HG02970 (cell line): ENCODE measurements around the gene KRTAP2-3.
"Not testable (repeated sequence)": the region's sequence is repeated elsewhere in the genome, so short reads cannot be mapped to it uniquely, and the experiment has no call there.

Source experiments
- ATAC-seq: cut with Tn5 transposase; IDR thresholded peaks from one replicate; pipeline ENCODE4 v1.9.1; 2021; ENCODE audit warnings: mild to moderate bottlenecking, moderate library complexity, moderate number of reproducible peaks; ENCODE audit not compliant: unreplicated experiment, low FRiP score

The KRTAP2-3 gene, protein sequence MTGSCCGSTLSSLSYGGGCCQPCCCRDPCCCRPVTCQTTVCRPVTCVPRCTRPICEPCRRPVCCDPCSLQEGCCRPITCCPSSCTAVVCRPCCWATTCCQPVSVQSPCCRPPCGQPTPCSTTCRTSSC

DNA sequence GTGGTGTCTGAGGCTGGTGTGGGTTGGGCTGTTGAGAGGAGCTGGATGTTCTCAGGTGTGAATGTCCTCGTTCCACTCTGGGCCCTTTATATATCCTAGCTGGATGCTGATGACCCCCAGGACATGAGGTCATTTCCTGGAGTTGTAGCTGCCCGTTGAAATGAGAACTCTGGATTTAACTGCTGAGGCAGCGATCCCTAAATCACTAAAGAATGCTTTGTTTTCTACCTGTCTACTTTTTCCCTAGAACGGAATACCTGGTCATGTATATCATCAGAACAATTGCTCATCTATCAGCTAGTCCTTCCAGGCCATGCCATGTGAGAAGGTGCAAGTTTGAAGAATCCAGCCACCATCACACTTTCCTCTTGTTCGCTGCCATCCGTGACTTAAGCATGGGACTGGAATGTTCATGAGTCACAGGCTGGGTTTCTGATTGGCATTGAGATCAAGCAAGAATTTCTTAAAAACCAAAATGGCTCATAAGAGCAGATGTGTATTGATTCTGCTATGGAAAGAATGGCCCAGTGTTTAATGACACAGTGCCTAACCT lies at the start of gene KRTAP2-3:
KRTAP2-3 (minus strand) TSS at position 63 of the 553 bp plus-strand sequence. CDS start 64 bp downstream, outside the sequence.
- no peak for ATAC-seq

- ATAC-seq: not testable (repeated sequence)
Measured at GRCh38 chr17:41108728-41109386, 48.9 kb upstream of the KRTAP2-3 start.

GRCh38 chr17:41107941-41108450 lies 48.1 kb upstream of the KRTAP2-3 start:
- ATAC-seq: no peak

GRCh38 chr17:41105347-41105746 lies 45.4 kb upstream of the KRTAP2-3 start, which contains the start of gene KRTAP4-9:
Gene KRTAP4-9, plus strand, starts transcription at chr17:41105389. Its CDS starts 0 bp downstream, at chr17:41105389.
- not testable (repeated sequence) for ATAC-seq

GRCh38 chr17:41104386-41105038 lies 44.6 kb upstream of the KRTAP2-3 start:
- not testable (repeated sequence) for ATAC-seq

- ATAC-seq: no peak
Measured at GRCh38 chr17:41103896-41104295, 44.0 kb upstream of the KRTAP2-3 start.

GRCh38 chr17:41101586-41102259 lies 41.8 kb upstream of the KRTAP2-3 start, which contains the start of gene KRTAP4-16:
Gene KRTAP4-16, minus strand, starts transcription at chr17:41102209. Its CDS starts 0 bp downstream, at chr17:41102209.
- no peak for ATAC-seq

- ATAC-seq: not testable (repeated sequence)
Measured at GRCh38 chr17:41099682-41100480, 40.0 kb upstream of the KRTAP2-3 start.

DNA sequence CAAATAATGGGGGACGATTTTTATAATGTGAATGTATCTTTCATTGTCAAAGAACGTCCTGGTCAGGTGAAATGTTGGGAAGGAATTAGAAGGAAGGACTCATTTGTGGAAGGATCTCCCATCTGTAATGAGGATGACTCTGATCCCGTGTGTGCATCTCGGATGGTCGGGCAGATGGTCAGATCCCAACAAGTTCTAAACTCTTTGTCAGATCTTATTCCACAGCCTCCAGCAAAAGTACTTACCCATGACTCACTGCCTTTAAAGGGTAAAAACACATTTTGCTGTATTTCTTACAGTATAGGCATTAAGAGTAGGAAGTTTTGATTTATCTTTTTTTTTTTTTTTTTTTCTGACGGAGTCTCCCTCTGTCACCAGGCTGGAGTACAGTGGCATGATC lies 38.6 kb upstream of the KRTAP2-3 start:
- ATAC-seq: no peak

GRCh38 chr17:41098042-41098441 lies 38.1 kb upstream of the KRTAP2-3 start, which contains the start of gene KRTAP4-8:
Gene KRTAP4-8, minus strand, starts transcription at chr17:41098142. Its CDS starts 58 bp downstream, at chr17:41098084.
- ATAC-seq: no peak

- ATAC-seq: no peak
Measured at GRCh38 chr17:41096055-41096454, 36.1 kb upstream of the KRTAP2-3 start.

DNA sequence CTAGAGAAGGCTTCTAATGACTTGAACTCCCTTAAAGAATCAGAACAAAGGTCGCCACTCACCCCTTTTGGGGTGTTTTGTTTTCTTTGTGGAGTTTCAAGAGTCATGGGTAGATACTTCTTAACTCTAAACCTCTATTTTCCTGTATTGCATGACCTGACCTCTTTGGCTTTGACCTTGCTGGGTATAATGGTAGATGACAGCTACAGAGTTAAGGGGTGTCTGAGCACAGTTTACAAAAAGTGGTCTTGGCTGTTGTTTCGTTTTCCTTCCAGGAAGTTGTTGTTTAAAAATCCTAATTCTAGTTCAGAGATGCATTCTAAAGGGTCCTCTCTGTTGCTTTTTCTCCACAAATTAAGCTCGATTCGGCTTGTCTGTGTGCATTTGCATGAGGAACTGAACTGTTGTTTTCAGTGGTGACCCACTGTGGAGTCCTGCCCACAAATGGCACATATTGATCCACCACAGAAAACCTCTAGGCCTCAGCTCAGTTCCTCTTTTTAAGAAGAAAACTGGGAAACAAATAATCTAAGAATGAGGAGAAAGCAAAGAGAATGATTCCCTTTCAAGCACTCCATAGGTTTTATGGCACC lies 28.9 kb upstream of the KRTAP2-3 start:
- ATAC-seq: not testable (repeated sequence)

DNA sequence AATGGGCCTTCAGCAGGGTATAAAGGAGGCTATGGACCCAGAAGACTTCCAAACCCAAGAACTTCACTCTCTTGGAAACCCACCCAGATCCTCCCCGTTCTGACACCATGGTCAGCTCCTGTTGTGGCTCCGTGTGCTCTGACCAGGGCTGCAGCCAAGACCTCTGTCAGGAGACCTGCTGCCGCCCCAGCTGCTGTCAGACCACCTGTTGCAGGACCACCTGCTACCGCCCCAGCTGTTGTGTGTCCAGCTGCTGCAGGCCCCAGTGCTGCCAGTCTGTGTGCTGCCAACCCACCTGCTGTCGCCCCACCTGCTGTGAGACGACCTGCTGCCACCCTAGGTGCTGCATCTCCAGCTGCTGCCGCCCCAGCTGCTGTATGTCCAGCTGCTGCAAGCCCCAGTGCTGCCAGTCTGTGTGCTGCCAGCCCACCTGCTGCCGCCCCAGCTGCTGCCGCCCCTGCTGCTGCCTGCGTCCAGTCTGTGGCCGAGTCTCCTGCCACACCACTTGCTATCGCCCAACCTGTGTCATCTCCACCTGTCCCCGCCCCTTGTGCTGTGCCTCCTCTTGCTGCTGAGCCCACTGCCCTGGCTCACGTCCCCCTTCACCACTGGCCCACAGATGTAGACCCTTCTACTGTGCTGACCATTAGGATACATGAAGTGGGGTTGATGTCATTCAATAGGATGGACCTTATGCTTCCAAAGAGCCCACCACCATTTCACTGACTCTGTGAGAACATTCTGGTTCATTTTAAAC lies 24.4 kb upstream of the KRTAP2-3 start, which contains the start of gene KRTAP4-7:
KRTAP4-7 (plus strand) TSS at position 51 of the 757 bp plus-strand sequence; CDS start at position 108, 57 bp downstream.
- ATAC-seq: not testable (repeated sequence)

GRCh38 chr17:41083427-41083826 lies 23.5 kb upstream of the KRTAP2-3 start:
- not testable (repeated sequence) for ATAC-seq

GRCh38 chr17:41082626-41083025 lies 22.7 kb upstream of the KRTAP2-3 start:
- ATAC-seq: no peak

DNA sequence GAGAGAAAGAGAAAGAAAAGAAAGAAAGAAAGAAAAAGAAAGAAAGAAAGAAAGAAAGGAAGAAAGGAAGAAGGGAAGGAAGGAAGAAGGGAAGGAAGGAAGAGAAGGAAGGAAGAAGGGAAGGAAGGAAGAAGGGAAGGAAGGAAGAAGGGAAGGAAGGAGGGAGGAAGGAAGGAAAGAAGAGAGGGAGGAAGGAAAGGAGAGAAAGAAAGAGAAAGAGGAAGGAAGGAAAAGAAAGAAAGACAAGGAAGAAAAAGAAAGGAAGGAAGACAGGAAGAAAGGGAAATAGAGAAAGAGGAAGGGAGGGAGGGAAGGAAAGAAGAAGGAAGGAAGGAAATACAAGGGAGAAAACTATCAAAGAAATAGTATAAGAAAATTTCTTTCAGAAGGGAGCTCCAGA lies 16.9 kb upstream of the KRTAP2-3 start:
- no peak for ATAC-seq

DNA sequence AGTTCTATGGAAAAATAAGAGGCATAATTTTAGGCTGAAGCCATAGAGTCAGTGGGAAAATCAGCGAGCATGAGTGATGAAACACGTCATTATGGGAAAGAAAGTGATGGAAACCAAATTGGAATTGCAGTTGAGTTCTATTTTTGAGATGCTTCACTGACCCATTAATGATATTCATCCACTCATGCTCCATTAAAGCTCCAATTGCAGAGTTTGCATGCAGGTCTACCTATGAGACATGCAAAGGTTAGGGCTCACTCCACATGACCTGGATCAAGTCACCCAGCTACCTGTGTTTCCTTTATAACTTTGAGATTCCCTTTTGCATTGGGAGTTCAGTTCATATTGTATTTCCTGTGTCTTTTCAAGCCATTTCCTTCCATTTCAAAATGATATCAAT lies 13.8 kb upstream of the KRTAP2-3 start:
- no peak for ATAC-seq
